Motor neuron (in vitro differentiated cells): ENCODE measurements around the gene SLF2. TPM values are rescaled to one million over a fixed set of nuclear protein-coding genes. Genes with fewer than 3 reads are reported as not detected.

ENCODE experiments used
- ATAC-seq, 8 experiments: fragments of 200-7000 bp; cut with Tn5 transposase; replicated peaks in 6 of 8; 2 replicates each; pipeline ENCODE4 v1.8.0; 2021; ENCODE audit warnings: mild to moderate bottlenecking in 8 of 8, moderate library complexity in 8 of 8
- H3K27ac ChIP-seq, 2 donors: fragments of 250-450 bp; sonication (Bioruptor Pico); 2 replicates each; pipeline ENCODE4 v1.9.0; 2021; ENCODE audit warnings: antibody characterized with exemption in 2 of 2, mild to moderate bottlenecking in 2 of 2, moderate library complexity in 1 of 2
- H3K4me1 ChIP-seq, 2 donors: fragments of 250-450 bp; sonication (Bioruptor Pico); replicated peaks in 1 of 2; 2 replicates each; pipeline ENCODE4 v1.6.1; 2021; ENCODE audit warnings: antibody characterized with exemption in 2 of 2, mild to moderate bottlenecking in 2 of 2, moderate library complexity in 1 of 2
- H3K4me3 ChIP-seq, 5 donors: fragments of 250-450 bp; sonication (Bioruptor Pico); 2 replicates each; pipeline ENCODE4 v1.9.0; 2021; ENCODE audit warnings: antibody characterized with exemption in 5 of 5, mild to moderate bottlenecking in 5 of 5, moderate library complexity in 4 of 5
- WGBS, 10 experiments: fragments of 450-650 bp; shearing (Covaris generic); methylation state at CpG; one replicate each; pipeline ENCODE4 v1.0.0; 2022; 5-methylcytosine and 5-hydroxymethylcytosine counted together
- in situ Hi-C, 9 experiments: fragments of 400-800 bp; cut with MboI; loops; one replicate each; pipeline ENCODE4 v1.15.0; 2021; ENCODE audit warnings: low sequenced_read_pairs in 9 of 9, low pct_unique_long_range_greater_than_20kb in 2 of 9; ENCODE audit not compliant: unreplicated experiment in 9 of 9
- total RNA-seq, 8 experiments: library from RNA; unstranded; fragments of 300-600 nt; gene quantifications; 2 replicates each; pipeline versions ENCODE4 v1.2.3 to v1.2.4, GENCODE V29; 2022

Gene SLF2
- 10 to 100 TPM; 18.9 to 42.7 (median 31.5) TPM for total RNA-seq

DNA sequence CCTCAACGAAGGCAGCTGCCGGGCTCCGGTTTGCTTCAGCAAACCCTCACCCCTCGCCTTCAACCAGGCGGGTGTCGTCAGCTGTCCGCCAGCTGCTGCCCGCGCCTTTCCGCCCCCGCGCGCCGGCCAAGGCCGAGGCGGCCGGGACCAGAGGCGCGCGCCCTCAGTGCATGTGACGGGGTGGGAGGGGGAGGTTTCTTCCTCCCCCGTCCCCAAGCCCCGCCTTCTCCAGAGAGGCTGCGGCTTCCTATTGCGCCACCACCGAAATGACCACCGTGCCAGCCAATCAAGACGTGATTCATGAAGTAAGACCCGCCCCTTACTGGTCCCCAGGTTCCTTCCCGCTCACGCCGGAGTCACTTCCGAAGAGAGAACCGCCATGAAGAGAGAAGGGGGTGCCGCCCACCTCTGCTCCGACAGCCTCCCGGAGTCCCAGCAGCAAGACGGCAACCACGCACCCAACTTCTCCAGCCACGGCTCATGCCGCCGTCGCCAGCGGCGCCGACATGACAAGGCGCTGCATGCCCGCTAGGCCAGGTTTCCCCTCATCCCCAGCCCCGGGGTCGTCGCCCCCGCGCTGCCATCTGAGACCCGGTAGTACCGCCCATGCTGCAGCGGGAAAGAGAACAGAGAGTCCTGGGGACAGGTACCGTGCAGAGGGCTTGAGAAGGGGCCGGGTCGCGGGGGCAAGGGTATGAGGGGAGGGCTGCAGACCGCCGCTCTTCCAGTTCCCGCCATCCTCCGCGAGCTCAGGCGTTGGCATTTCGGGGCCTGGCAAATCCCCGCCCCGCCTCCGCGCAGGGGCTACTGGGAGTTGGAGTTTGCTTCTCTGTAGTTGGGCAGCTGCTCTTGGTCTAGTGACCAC, at the start of gene SLF2:
SLF2 (plus strand) TSS at position 359 of the 865 bp plus-strand sequence; CDS start at position 507, 148 bp downstream.
- WGBS, 10 experiments: 0% methylated on average over 3 to 18 of the region's 71 CpGs; no CpG with 5 or more reads in 6 of the 10 experiments
- in situ Hi-C loops: no loop called here
- peak; percentile 91 to 95 (median 94) for ATAC-seq
- peaks cover 20 to 29% of the 10 kb centered on the region in 2 donors for H3K4me1 ChIP-seq
- peak within 1 kb of the TSS; percentile 81 to 99 (median 95) for H3K4me3 ChIP-seq
- peak within 1 kb of the TSS; percentile 91 to 92 for H3K27ac ChIP-seq

- Histone ChIP-seq H3K27ac (no peak overlapping the region), H3K4me3 (no peak overlapping the region), H3K4me1 (peaks cover 6 to 14% of the 10 kb centered on the region in 2 donors)
- ATAC-seq: no peak
- no CpG with 5 or more reads among the region's 7 CpGs for WGBS, 10 experiments
- in situ Hi-C loops: no loop called here
Observed at GRCh38 chr10:100863433-100863832, 49.3 kb upstream of the SLF2 start.

DNA sequence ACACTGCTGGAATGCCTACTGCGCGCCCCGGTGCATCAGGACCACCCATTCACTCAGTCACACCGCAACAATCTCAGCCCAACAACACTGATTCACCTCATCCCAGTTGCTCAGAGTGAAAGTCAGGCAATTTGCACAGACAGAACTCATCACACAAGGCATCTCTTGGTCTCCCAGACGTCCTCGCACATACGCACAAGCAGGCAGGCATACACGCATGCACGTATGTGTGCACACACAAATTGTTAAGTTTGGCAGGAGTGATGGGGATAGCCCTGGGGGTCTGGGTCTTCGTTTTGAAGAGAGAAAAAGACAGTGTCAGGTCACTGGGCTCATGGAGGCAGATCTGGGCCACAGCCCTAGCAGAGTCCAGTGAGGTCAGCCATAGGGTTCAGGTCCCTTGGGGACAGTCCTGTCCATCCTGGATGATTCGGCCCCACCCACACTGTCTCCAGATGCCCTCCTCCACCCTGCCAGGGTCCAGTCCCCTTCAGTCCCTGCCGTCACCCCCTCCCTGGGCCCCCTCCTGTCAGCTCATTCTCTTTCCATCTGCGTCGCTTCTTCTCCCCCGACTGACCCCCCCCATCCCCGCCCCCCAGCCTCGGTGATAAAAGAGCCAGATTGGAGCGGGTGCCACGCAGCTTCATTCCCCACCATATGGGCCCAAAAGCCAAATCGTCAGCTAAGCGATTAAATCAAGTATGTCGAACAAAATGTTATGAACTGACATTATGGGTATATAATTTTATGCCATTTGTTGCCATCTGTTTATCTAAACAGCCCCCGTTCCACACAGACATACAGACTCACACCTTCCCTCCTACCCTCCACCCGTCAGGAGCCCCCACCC, 48.5 kb upstream of the SLF2 start:
- no peak overlapping the region for H3K27ac ChIP-seq
- H3K4me3 ChIP-seq: no peak overlapping the region
- 29 to 100% (median 83%) methylated on average over 1 to 5 of the region's 24 CpGs; no CpG with 5 or more reads in 6 of the 10 experiments for WGBS, 10 experiments
- peak in 2 of 8 experiments; percentile 56 to 62 for ATAC-seq
- H3K4me1 ChIP-seq: peaks cover 10 to 17% of the 10 kb centered on the region in 2 donors
- in situ Hi-C loops: no loop called here

DNA sequence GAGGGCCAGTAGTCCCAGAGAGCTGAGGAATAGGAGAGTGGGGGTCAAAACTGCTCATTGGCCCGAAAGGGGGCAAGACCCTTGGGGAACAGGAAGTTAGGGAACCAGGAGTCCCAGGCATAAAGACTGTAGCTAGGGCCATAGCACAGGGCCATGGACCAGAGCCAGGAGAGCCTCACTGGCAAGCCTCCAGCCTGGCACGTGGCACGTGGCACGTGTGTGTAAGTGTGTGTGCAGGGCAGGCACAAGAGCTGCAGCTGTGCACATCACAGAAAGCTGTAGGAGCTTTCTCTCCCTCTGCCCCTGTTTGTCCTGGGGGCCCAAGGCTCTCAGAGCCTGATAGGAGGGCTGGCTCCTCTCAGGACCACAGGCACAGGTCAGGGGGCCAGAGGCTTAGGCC, 47.8 kb upstream of the SLF2 start:
- ATAC-seq: no peak
- WGBS, 10 experiments: 20 to 100% (median 80%) methylated on average over 1 to 3 of the region's 4 CpGs; no CpG with 5 or more reads in 7 of the 10 experiments
- Histone ChIP-seq H3K27ac (no peak overlapping the region), H3K4me3 (no peak overlapping the region), H3K4me1 (peaks cover 10 to 17% of the 10 kb centered on the region in 2 donors)
- in situ Hi-C loops: no loop called here

GRCh38 chr10:100866010-100866409, 46.8 kb upstream of the SLF2 start:
- H3K4me3 ChIP-seq: no peak overlapping the region
- in situ Hi-C loops: no loop called here
- WGBS, 10 experiments: 0 to 100% (median 71%) methylated on average over 1 to 2 of the region's 7 CpGs; no CpG with 5 or more reads in 4 of the 10 experiments
- H3K27ac ChIP-seq: no peak overlapping the region
- ATAC-seq: peak in 3 of 8 experiments; percentile 2 to 18 (median 12)
- peaks cover 10 to 17% of the 10 kb centered on the region in 2 donors for H3K4me1 ChIP-seq

GRCh38 chr10:100866575-100867098, 46.1 kb upstream of the SLF2 start:
- WGBS, 10 experiments: 0 to 67% (median 14%) methylated on average over 3 to 7 of the region's 21 CpGs; no CpG with 5 or more reads in 7 of the 10 experiments
- Histone ChIP-seq H3K4me1 (peaks cover 10 to 17% of the 10 kb centered on the region in 2 donors), H3K27ac (no peak overlapping the region), H3K4me3 (no peak overlapping the region)
- peak in 2 of 8 experiments; percentile 49 to 76 for ATAC-seq
- in situ Hi-C loops: no loop called here

DNA sequence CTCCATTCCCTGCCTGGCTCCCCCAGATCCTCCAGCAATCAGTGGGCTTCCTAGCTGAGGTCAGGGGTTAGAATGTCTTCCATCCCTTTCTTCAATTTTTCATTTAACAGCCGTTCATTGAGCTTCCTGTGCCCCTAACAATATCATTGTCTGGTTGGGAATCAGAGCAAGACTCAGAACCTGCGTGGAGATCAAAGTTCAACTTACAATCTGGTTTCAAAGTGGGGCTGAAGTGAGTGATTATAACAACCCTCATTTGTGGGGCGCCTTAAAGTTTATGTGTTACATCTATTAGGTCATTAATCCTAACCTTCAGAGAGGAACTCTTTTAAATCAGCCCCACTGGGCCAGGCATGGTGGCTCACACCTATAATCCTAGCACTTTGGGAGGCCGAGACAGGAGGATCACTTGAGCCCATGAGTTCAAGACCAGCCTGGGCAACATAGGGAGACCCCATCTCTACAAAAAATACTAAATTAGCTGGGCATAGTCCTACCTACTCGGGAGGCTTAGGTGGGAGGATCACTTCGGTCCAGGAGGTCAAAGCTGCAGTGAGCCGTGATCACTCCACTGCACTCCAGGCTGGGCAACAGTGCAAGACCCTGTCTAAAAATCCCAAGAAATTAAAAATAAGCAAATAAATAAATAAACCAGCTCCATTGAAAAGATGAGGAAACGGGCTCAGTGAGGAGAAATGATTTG, 45.4 kb upstream of the SLF2 start:
- no peak overlapping the region for H3K4me3 ChIP-seq

DNA sequence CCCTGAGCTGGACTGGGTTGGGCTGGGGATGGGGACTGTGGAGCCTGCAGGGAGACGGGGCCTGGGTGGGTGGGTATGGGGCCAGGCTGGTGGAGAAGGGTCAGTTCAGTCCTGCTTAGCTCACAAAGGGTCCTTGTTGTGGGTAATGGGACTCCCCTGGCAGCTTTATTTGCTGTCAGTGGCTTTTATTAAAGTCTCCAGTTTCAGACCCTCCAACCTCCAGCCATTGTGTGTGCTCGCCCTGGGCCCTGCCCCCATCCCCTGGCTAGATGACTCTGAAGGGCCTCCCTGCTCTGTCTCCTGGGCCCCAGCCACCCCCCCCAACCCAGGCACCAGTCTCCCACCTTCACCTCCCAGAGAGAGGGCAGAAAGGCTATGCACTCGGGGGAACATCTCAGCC, 44.4 kb upstream of the SLF2 start:
- WGBS, 10 experiments: no CpG with 5 or more reads among the region's 3 CpGs
- Histone ChIP-seq H3K4me1 (peaks cover 10 to 17% of the 10 kb centered on the region in 2 donors), H3K27ac (no peak overlapping the region), H3K4me3 (no peak overlapping the region)
- in situ Hi-C loops: no loop called here
- ATAC-seq: no peak

More for the DNA sequence above, 45.4 kb upstream of the SLF2 start:
- in situ Hi-C loops: no loop called here
- ATAC-seq: no peak
- WGBS, 10 experiments: 20 to 100% (median 74%) methylated on average over 2 to 8 of the region's 8 CpGs; no CpG with 5 or more reads in 1 of the 10 experiments
- H3K4me1 ChIP-seq: peaks cover 10 to 17% of the 10 kb centered on the region in 2 donors
- H3K27ac ChIP-seq: no peak overlapping the region

GRCh38 chr10:100869399-100869798, 43.4 kb upstream of the SLF2 start:
- no peak overlapping the region for H3K27ac ChIP-seq
- in situ Hi-C loops: no loop called here
- peaks cover 11 to 20% of the 10 kb centered on the region in 2 donors for H3K4me1 ChIP-seq
- ATAC-seq: no peak
- no peak overlapping the region for H3K4me3 ChIP-seq
- 43 to 79% (median 63%) methylated on average over 1 to 4 of the region's 4 CpGs; no CpG with 5 or more reads in 4 of the 10 experiments for WGBS, 10 experiments

- no peak overlapping the region for H3K27ac ChIP-seq
- WGBS, 10 experiments: 23 to 100% (median 57%) methylated on average over 1 to 6 of the region's 11 CpGs; no CpG with 5 or more reads in 3 of the 10 experiments
- in situ Hi-C loops: loop anchor here in 3 of 9 experiments (10.0 kb wide), 1 partner anchor 307 kb away; no protein-coding TSS in a partner anchor
- H3K4me3 ChIP-seq: no peak overlapping the region
- H3K4me1 ChIP-seq: peaks cover 15% of the 10 kb centered on the region in 2 donors
- peak; percentile 55 to 93 (median 70) for ATAC-seq
Observed at GRCh38 chr10:100872034-100872791, 40.5 kb upstream of the SLF2 start.

- no peak overlapping the region for H3K27ac ChIP-seq
Observed at GRCh38 chr10:100873146-100873826, 39.5 kb upstream of the SLF2 start.

More at GRCh38 chr10:100873146-100873826, 39.5 kb upstream of the SLF2 start:
- ATAC-seq: no peak
- in situ Hi-C loops: loop anchor here in 3 of 9 experiments (10.0 kb wide), 1 partner anchor 308 kb away; no protein-coding TSS in a partner anchor
- no peak overlapping the region for H3K4me3 ChIP-seq
- WGBS, 10 experiments: 20 to 100% (median 91%) methylated on average over 1 to 4 of the region's 7 CpGs; no CpG with 5 or more reads in 6 of the 10 experiments
- peaks cover 18% of the 10 kb centered on the region in 2 donors for H3K4me1 ChIP-seq
